GM12878 (cell line): Measurements from ENCODE around the gene COQ8B. TPM values are rescaled to one million over a fixed set of nuclear protein-coding genes. Genes with fewer than 3 reads are reported as not detected.

ENCODE experiments used
- ATAC-seq: fragments of 200-7000 bp; cut with Tn5 transposase; 3 replicates; pipeline ENCODE4 v1.9.1; 2020; ENCODE audit warnings: mild to moderate bottlenecking, moderate library complexity
- BruUV-seq: library from RNA; stranded (reverse); fragments of 400-500 nt; replicated peaks from 2 replicates; lab custom pipeline; 2021; lab: Mats Ljungman, UMichigan
- CTCF ChIA-PET: fragments of 300-600 bp; sonication (Branson Sonifier 250); formaldehyde crosslinking; extraction: SDS; loops from one replicate; lab custom pipeline; 2021; ENCODE audit warnings: inconsistent platforms; lab: Yijun Ruan, JAX
- POLR2A ChIA-PET: fragments of 350-600 bp; formaldehyde crosslinking; extraction: SDS; loops from one replicate; lab custom pipeline; 2021; ENCODE audit warnings: inconsistent platforms; lab: Charles Lee
- RAD21 ChIA-PET: fragments of 300-600 bp; sonication (Branson Sonifier 250); formaldehyde crosslinking; loops from one replicate; lab custom pipeline; 2023; ENCODE audit warnings: antibody characterized with exemption; ENCODE audit not compliant: unreplicated experiment; lab: Charles Lee
- SMC1A ChIA-PET: fragments of 300-600 bp; sonication (Branson Sonifier 250); formaldehyde crosslinking; loops from one replicate; lab custom pipeline; 2023; ENCODE audit not compliant: unreplicated experiment, uncharacterized antibody; lab: Charles Lee
- DNase-seq: peaks from one replicate; pipeline ENCODE4 v3.0.0-alpha.2; 2011; ENCODE audit warnings: low read depth, low spot score
- FAIRE-seq: peaks from 3 replicates; lab custom pipeline; 2011; peaks lifted over from hg19 to GRCh38; lab: Jason Lieb, UNC
- H2AFZ ChIP-seq: 2 replicates; pipeline ENCODE4 v1.6.0; 2011; ENCODE audit warnings: low read depth, low read length, control low read depth; ENCODE audit not compliant: control insufficient read depth
- H3K27ac ChIP-seq: 2 replicates; pipeline ENCODE4 v1.5.1; 2011; ENCODE audit warnings: control low read depth; ENCODE audit not compliant: control insufficient read depth, insufficient read depth
- H3K27me3 ChIP-seq, 2 experiments: replicated peaks in 1 of 2; 2 replicates each; pipeline versions ENCODE4 v1.6.0 to v1.6.1; 2011; ENCODE audit warnings: low read length in 1 of 2; ENCODE audit not compliant: control insufficient read depth in 2 of 2, insufficient read depth in 2 of 2
- H3K36me3 ChIP-seq, 2 experiments: 2 replicates each; pipeline ENCODE4 v1.5.1; 2011; ENCODE audit warnings: low read length in 1 of 2; ENCODE audit not compliant: control insufficient read depth in 2 of 2, insufficient read depth in 2 of 2
- H3K4me1 ChIP-seq: 2 replicates; pipeline ENCODE4 v1.6.1; 2011; ENCODE audit warnings: mild to moderate bottlenecking, low read length, moderate library complexity, mixed read lengths; ENCODE audit not compliant: control insufficient read depth, insufficient read depth
- H3K4me2 ChIP-seq: 2 replicates; pipeline ENCODE4 v1.6.0; 2011; ENCODE audit warnings: control low read depth; ENCODE audit not compliant: control insufficient read depth, insufficient read depth
- H3K4me3 ChIP-seq: fragments of 200-600 bp; sonication (generic); 2 replicates; pipeline ENCODE4 v1.5.1; 2016
- H3K79me2 ChIP-seq: 2 replicates; pipeline ENCODE4 v1.6.0; 2011; ENCODE audit warnings: low read length; ENCODE audit not compliant: control insufficient read depth, insufficient read depth
- H3K9ac ChIP-seq: 2 replicates; pipeline ENCODE4 v1.8.0; 2011; ENCODE audit warnings: low read length, control low read depth, mixed read lengths; ENCODE audit not compliant: control insufficient read depth, insufficient read depth
- H3K9me3 ChIP-seq: replicated peaks from 3 replicates; pipeline ENCODE4 v1.5.1; 2011; ENCODE audit warnings: mild to moderate bottlenecking, low read length; ENCODE audit not compliant: control insufficient read depth, insufficient read depth
- H4K20me1 ChIP-seq: 2 replicates; pipeline ENCODE4 v1.6.0; 2011; ENCODE audit not compliant: control insufficient read depth, insufficient read depth
- RAD21 ChIP-seq: IDR thresholded peaks from 2 replicates; pipeline ENCODE4 v1.6.1; 2011; ENCODE audit warnings: mild to moderate bottlenecking, low read depth, low read length, moderate library complexity; ENCODE audit not compliant: insufficient read depth
- SMC3 ChIP-seq: IDR thresholded peaks from 2 replicates; pipeline ENCODE4 v1.6.1; 2011; ENCODE audit warnings: low read length, improper control_type of control experiment, borderline replicate concordance
- ZNF622 ChIP-seq: fragments of 450-650 bp; IDR thresholded peaks from 2 replicates; pipeline ENCODE4 v1.6.1; 2017; ENCODE audit warnings: mild to moderate bottlenecking, inconsistent platforms
- WGBS: methylation state at CpG from one replicate; pipeline ENCODE4 v1.1.6; 2016; ENCODE audit warnings: low lambda C conversion rate; ENCODE audit not compliant: insufficient replicate concordance, insufficient coverage; ENCODE audit errors: missing lambda C conversion rate; 5-methylcytosine and 5-hydroxymethylcytosine counted together
- in situ Hi-C: fragments of 300-500 bp; cut with MboI; formaldehyde crosslinking; loops from 9 replicates; pipeline ENCODE4 v1.14.3; 2018; ENCODE audit warnings: mixed read lengths
- intact Hi-C: fragments of 100-400 bp; cut with micrococcal nuclease; formaldehyde crosslinking; loops from one replicate; pipeline ENCODE4 v1.14.2; 2022; ENCODE audit not compliant: unreplicated experiment
- polyA plus RNA-seq, 11 experiments: library from polyadenylated mRNA; depleted of rRNA in 4 of 11; unstranded in 6 of 11; stranded (reverse) in 5 of 11; fragments of >200 nt; fragmentation: Nextera tagmentation in 4 of 11; fragmentation: Illumina TruSeq in 1 of 11; extraction: Ambion mirVana in 4 of 11; extraction: Trizol in 1 of 11; gene quantifications; 1 replicate in 1 of 11; 2 replicates in 10 of 11; pipeline versions ENCODE4 v1.2.1 to v1.2.3, GENCODE V29; 2011 to 2016; ENCODE audit warnings: inconsistent platforms in 2 of 11, missing spikeins in 2 of 11, low read depth in 1 of 11
- total RNA-seq, 4 experiments: library from RNA; depleted of rRNA in 3 of 4; stranded (reverse); fragments of >200 nt in 3 of 4; fragmentation: Illumina TruSeq in 1 of 4; extraction: Trizol in 1 of 4; gene quantifications; 2 replicates each; pipeline versions ENCODE4 v1.2.1 to v1.2.3, GENCODE V29; 2013 to 2021
- TF ChIP-seq, protein P1 (sequence below), 3 experiments: IDR thresholded peaks in 2 of 3; conservative IDR thresholded peaks in 1 of 3; 2 replicates each; pipeline ENCODE4 v1.5.1; 2011; ENCODE audit warnings: low read depth in 3 of 3, low read length in 3 of 3, mild to moderate bottlenecking in 3 of 3, control low read depth in 2 of 3, moderate library complexity in 2 of 3, inconsistent platforms in 1 of 3, mixed read lengths in 1 of 3; ENCODE audit not compliant: control insufficient read depth in 2 of 3, insufficient read depth in 1 of 3; ENCODE audit errors: extremely low read depth in 1 of 3

Gene COQ8B
- total and polyA plus RNA-seq, 10 of the 15 experiments (the other 5 are each of a cell fraction or from before 2014, with no cell fraction given): 0.39 to 37.1 (median 16.8) TPM

- H3K9me3 ChIP-seq: no peaks in the 10 kb centered on the region
- ChIA-PET SMC1A (interaction anchor here (0.6 to 2.1 kb wide), 9 partner anchors 8 to 339 kb away, joined by 3 to 7 read pairs (median 4); partner anchors contain the start of genes EGLN2 and RAB4B), POLR2A (interaction anchor here (1.2 to 2.1 kb wide), 2 partner anchors 10 to 33 kb away, joined by 4 to 6 read pairs; partner anchors contain the start of gene RAB4B), RAD21 (interaction anchor here (1.1 to 16.3 kb wide), 6 partner anchors 10 to 81 kb away, joined by 3 to 291 read pairs (median 6); partner anchors contain the start of genes MIA and RAB4B), CTCF (interaction anchor here (0.6 to 4.5 kb wide), 7 partner anchors 11 to 590 kb away, joined by 3 to 26 read pairs (median 3); no protein-coding TSS in a partner anchor)
- peaks cover 20% of the 10 kb centered on the region for H3K79me2 ChIP-seq
- H3K27ac ChIP-seq: no peak overlapping the region
- no peak overlapping the region for H2AFZ ChIP-seq
- H3K4me2 ChIP-seq: no peak overlapping the region
- BruUV-seq: no TSS peak
- intact Hi-C loops (no loop called here), in situ Hi-C loops (no loop called here)
- no peak overlapping the region for H3K9ac ChIP-seq
- DNase-seq: no peak
- H3K36me3 ChIP-seq: no peaks in the 10 kb centered on the region; a peak in 3 of 4 replicates
- TF ChIP-seq SMC3 (peak; percentile 26; the same call in 1 of the 2 replicates), RAD21 (peak; percentile 44), ZNF622 (no peak)
- TF ChIP-seq, protein P1, sequence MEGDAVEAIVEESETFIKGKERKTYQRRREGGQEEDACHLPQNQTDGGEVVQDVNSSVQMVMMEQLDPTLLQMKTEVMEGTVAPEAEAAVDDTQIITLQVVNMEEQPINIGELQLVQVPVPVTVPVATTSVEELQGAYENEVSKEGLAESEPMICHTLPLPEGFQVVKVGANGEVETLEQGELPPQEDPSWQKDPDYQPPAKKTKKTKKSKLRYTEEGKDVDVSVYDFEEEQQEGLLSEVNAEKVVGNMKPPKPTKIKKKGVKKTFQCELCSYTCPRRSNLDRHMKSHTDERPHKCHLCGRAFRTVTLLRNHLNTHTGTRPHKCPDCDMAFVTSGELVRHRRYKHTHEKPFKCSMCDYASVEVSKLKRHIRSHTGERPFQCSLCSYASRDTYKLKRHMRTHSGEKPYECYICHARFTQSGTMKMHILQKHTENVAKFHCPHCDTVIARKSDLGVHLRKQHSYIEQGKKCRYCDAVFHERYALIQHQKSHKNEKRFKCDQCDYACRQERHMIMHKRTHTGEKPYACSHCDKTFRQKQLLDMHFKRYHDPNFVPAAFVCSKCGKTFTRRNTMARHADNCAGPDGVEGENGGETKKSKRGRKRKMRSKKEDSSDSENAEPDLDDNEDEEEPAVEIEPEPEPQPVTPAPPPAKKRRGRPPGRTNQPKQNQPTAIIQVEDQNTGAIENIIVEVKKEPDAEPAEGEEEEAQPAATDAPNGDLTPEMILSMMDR (IDR thresholded peaks at IDR 0.05 in 2 of 3, conservative IDR thresholded peaks at IDR 0.05 in 1 of 3; ENCODE audit: control insufficient read depth in 2 of 3, extremely low read depth in 1 of 3, insufficient read depth in 1 of 3, low read depth in 3 of 3, low read length in 3 of 3): peak; percentile 25 to 36 (median 32); a peak in 4 of 6 replicates
- peak; percentile 44 for ATAC-seq
- WGBS: 68% methylated on average over 17 of the region's 17 CpGs
- H3K27me3 ChIP-seq: no peaks in the 10 kb centered on the region
- no peak overlapping the region for H3K4me3 ChIP-seq
- FAIRE-seq: no peak
- H4K20me1 ChIP-seq: no peaks in the 10 kb centered on the region
- peaks cover 8% of the 10 kb centered on the region for H3K4me1 ChIP-seq
These were observed 28.1 kb upstream of the COQ8B start for GRCh38 chr19:40744554-40745401.
